ENCODE data around the gene CNNM4.

The CNNM4 gene
- 15.4 to 17.6 reads per million in 2 experiments for total RNA-seq

DNA sequence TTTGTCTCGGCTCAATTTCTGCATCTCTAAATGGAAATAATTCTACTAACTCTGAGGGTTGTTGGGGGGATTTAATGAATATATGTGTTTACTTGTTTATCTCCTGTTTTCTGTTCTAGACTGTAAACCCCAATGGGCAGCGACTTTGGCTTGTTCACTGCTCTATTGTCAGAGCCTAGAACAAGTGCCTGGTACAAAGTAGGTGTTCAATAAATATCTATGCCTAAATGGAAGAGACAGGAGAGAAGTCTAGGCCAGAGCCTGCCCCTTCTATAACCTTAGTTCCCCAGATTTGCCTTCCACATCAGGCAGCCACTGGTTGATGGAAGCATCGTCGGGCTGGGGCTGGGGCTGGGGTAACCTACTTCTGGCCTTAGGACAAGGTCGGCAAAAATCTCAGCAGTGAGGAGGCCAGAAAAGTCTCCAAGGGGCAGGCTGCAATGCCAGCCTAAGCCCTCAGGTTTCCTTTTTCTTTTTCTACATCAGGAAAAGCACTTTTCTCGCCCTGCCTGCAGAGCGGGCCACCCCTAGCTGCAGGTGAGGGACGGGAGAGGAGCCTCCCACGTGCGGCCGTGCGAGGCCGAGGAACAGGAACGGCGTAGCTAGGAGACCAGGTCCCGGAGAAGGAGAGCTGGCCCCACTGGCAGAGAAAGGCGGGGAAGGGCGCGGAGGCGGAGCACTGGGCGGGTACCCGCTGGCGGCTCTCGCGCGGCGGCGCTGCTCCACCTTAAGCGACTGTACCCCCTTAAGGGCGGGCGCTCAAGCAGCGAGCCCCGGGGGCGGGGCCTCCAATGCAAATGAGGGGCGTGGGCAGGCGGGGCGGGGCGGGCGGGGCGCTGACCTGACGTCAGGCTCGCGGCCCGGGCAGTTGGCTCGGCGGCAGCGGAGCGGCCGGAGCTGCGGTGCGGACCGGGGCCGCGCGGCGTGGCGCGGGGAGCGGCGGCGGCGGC, at the start of gene CNNM4:
Gene CNNM4, plus strand, starts transcription at position 867 of the 950 bp plus-strand sequence. CDS start 98 bp downstream, outside the sequence.
- peak; percentile 88 for DNase-seq (ENCODE audit: low read depth)

DNA sequence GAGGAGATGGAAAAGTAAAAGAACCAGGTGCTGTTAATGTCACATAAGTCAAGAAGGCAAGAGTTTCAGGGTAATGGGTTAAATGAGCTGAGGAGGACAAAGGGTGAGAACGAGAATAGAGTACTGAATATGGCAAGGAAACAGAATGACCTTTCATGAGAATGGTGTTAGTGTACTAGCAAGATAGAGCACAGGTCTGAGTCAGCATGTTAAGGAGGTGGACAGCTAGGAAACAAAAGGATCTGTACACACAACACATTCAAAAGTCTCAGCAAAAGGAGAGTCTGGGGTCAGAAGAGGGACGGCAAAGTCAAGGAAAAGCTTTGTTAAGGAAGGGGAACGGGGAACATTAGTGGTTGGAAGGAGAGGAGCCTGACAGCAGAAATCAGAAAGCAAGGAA, 49.7 kb upstream of the CNNM4 start:
- no peak for DNase-seq (ENCODE audit: low read depth)

DNA sequence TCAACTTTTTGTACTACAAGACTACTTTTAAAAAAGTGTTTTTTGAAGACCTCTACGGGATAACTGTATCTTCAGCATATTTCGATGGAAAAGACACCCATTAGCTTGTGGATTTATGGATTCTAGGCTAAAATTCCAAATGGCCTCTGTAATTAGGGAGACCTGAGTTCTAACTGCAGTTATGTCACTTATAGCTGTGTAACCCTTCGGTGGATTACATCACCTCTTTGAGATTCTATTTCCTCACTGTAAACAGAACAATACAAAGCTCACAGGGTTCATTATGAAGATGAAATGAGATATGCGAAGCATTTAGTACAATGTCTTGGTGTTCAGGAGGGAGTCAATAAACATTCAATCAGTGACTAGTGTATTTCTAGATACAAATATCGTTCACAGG, 45.0 kb upstream of the CNNM4 start:
- no peak for DNase-seq (ENCODE audit: low read depth)

DNA sequence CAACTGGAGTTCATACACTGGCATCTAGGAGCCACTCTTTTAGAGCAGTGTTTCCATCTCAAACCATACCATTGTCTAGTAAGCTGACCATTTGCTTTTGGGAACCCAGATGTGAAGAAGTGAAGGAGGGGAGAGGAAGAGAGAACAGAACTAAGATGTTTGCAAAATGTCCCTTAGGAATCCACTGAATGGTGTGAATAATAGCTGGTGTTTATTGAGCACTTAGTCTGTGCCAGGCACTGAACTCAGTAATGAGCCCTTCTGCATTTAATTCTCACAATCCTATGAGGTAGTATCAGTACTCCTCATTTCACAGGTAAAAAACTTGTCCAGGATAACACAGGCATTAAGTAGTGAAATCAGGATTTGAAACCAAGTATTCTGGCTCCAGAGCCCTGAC, 44.3 kb upstream of the CNNM4 start:
- no peak for DNase-seq (ENCODE audit: low read depth)

DNA sequence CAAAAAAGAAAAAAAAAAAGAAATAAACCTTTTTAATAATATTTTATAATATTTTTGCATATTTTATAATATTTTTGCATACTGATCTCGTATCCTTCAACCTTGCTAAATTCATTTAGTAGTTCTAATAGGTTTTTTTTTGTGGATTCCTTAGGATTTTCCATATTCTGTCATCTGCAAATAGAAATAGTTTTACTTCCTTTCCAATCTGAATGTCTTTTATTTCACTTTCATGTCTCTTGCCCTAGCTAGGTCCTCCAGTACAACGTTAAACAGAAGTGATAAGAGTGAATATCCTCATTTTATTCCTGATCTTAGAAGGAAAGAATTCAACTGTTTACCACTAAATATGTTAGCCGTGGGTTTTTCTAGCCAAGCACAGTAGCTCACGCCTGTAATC, 34.6 kb upstream of the CNNM4 start:
- DNase-seq (ENCODE audit: low read depth), result no peak

DNA sequence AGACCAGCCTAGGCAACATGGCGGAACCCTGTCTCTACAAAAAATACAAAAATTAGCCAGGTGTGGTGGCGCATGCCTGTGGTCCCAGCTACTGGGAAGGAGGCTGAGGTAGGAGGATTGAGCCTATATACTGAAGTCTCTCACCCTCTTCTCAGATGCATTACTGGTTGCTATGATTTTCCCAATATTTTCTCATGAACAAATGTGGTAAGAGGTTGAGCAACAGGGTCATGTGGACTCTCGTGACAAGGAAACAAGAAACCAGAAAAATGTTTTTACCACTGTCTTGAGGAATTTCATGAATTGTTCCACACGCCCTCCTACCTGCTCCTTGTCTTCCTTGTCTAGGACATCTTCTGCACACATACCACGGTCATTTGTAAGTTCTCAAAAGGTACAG, 33.3 kb upstream of the CNNM4 start:
- no peak for DNase-seq (ENCODE audit: low read depth)

DNA sequence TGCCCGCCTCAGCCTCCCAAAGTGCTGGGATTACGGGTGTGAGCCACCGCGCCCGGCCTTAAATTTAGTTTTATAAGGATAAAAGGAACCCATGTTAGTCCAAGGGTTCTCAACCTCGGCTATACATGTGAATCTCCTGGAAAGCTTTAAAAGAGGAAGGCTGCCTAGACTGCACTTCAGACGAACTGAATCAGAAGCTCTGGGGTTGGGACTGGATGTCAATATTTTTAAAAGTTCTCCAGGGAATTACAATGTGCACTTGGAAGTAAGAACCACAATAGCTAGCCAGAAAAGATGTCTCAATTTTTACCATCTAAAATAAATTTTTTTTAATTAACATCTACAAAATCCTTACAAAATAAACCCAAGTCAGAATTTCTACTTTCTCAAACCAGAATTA, 31.0 kb upstream of the CNNM4 start:
- no peak for DNase-seq (ENCODE audit: low read depth)

DNA sequence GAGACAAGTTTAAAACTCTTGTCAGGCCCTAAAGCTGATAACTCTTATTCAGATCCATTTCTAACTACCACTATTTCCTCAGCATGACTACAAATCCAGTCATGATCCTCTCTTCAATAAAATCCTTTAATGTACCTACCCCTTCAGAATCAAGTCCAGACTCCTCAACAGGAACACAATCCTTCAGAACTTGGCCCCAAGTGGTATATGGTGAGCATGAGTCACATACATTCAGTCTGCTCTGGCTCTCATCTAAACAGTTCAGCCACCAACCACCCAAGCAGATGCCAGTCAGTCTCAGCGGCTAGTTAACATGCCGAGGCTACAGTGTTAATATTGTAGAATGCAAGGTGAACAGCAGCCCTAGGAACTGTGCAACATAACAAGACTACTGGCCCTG, 30.5 kb upstream of the CNNM4 start:
- DNase-seq (ENCODE audit: low read depth), result no peak

DNA sequence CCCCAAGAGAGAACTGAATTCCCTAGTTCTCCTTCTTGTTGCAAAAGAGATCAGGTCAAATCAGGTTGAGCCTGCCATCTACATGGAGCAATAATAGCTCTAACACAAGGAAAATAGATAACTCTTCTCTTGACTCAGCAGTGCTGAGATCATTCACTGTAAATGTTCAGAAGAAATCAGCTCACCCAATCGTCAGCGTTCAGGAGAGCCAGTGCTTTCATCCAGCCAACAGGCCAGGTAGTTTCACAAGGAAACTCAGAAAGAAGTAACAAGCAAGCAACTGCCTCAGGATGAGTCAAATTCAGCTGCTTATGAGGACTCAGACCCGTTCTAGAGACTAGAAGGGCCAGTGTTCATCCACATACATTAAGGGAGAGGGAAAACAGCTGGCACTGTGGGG, 26.8 kb upstream of the CNNM4 start:
- DNase-seq (ENCODE audit: low read depth), result no peak

DNA sequence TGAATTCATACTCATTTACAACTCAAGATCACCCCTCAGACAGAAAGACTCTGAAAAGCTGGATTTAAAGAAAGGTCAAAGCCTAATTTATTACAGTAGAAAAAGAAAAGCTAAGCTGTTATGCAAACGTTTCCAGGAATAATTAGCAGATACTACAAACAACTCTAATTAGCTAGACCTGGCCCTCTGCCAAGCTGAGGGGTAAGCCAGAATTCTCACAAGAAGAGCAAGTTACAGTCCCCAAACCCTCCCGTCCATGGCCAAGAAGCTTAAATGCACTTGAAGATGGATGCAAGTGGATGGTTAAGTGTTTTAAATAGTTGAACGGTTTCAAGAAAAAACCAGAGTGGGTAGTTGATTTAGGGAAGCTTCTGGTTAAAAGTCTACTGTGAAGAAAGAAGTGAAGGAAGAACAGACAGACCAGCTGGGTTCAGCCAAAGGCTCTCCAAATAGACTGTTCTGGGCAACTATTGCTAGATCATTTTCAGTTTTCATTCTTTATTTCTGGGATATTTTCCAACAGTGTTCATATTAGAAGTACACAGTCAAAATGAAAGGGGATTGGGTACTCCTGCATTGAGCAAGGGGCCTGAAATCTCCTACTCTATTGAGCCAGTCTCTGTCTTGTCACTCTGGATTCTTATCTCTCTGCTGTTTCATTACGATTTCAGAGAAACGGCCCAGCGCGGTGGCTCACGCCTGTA, 25.7 kb upstream of the CNNM4 start:
- no peak for DNase-seq (ENCODE audit: low read depth)

DNA sequence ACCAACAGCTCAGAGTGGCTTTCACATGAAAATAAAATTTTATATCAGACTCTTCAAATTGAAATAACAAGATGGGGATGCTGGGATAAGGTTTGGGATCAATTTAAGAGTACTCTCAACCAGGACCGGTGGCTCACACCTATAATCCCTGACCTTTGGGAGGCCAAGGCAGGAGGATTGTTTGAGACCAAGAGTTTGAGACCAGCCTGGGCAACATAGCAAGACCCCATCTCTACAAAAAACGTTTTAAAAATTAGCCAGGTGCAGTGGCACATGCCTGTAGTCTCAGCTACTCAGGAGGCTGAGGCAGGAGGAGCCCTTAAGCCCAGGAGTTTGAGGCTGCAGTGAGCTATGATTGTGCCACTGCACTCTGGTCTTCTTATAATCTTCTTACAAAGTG, 23.5 kb upstream of the CNNM4 start:
- no peak for DNase-seq (ENCODE audit: low read depth)

DNA sequence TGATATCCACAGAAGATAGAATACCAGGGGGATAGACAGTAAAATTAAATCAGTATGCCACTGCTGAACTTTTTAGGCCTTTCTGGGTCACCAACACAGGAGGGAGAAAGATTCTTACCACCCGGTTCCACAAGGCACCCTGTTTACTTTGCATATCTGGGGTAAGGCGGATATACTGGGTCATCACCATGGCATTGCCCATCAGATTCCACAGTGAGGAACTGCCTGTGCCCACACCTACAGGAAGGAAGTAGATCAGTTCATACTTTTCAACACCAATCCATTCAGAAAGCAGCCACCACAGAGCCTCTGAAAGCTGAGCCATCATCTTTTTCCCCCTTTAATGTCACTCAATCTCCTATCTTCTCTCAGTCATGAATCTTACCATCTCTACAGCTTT, 22.9 kb upstream of the CNNM4 start:
- no peak for DNase-seq (ENCODE audit: low read depth)

DNA sequence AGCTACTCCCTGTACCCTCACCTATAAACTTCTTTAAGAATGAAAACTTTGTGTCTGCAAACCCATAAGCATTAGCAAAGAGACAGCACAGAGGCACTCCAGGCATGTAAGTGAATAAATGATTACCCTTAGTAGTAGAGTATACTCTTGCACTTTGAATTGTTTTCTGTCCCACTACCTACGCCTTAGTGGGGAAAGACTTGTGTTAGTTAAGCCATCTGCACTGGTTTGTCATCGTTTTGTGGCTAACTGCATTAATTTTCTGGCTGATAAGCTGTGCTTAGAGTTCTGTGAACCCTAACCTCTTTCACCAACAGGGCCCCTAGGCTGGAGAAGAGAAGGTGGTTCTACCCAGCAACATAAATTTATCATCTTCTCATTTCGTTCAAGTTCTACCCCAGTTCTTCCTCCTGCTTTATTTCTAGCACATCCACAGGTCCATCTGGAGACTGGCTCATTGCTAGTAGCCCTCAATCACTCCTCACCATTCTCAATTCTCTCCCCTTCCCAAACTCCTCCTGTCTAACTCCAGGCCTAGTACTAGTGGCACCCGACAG, 21.5 kb upstream of the CNNM4 start:
- DNase-seq (ENCODE audit: low read depth), result no peak

DNA sequence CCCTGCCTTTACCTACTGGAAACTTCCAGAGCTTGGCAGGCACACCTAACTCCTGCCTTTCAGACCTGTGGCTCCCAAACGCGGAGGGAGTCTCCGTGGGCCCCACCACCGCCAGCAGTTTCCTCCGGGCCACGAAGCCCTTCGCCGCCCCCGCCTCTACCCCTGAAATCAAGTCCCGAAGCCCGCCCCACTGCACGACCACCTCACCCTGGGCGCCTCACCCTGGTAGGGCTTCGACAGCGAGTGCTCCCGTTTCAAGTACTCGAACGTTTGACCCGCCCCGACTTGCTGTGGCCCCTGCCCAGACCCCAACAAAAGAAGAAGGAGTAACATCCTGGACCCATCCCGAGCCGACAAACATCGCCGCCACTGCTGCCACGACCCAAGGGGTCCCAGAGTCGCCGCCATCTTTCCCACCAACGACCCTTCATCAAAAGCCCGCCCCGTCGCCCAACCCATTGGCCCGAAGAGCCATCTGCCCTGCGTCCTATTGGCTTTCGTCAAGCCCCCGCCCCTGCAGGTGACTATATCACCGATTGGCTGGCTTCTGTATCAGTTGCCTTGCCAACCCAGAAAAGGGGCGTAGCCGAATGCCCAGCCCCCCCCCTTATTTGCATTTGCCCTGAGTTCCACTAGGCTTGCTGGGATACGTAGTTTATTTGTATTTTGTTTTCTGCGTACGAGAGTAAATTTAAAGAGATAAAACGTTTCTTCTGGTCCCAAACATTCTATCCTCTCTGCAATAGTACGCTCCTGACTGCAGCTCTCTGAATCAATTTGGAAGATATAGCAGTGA, 20.9 kb upstream of the CNNM4 start, which contains the start of gene LMAN2L:
Gene LMAN2L, minus strand, starts transcription at position 432 of the 796 bp plus-strand sequence. Its CDS starts 24 bp downstream, at position 408.
- peak; percentile 97 for DNase-seq (ENCODE audit: low read depth)

DNA sequence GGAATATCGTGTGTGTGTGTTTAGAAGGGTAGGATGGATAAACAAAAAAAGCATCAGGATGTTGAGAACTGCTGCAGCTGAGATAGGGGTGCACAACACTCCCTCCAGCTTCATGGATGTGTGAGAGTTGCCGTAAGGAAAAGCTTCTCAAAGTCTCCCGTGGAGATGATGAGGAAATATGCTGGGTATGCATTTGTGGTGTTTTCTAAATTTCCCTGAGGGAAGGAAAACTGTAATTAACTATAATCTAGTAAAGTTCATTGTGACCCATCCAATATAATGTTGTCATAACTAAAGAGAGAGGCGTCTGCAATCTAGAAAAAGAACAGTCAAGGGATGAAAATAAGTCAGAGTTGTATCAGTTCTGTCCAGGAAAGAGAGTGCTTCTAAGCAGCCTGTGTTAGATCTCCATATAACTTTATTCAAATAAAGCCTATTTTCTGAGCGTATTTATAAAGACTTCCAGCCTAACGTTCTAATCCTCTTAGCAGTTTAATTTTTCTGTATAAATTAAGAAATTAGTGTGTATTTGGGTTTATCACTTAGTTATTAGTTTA, 13.6 kb upstream of the CNNM4 start:
- DNase-seq (ENCODE audit: low read depth), result no peak

DNA sequence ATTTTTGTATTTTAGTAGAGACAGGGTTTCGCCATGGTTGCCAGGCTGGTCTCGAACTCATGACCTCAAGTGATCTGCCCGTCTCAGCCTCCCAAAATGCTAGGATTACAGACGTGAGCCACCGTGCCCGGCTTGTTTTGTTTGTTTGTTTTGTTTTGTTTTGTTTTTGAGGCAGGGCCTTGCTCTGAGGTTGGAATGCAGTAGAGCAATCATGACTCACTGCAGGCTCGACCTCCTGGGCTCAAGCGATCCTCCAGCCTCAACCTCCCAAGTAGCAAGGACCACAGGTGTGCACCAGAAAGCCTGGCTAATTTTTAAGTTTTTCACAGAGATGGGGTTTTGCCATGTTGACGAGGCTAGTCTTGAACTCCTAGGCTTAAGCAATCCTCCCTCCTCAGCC, 8.9 kb upstream of the CNNM4 start:
- DNase-seq (ENCODE audit: low read depth), result no peak

DNA sequence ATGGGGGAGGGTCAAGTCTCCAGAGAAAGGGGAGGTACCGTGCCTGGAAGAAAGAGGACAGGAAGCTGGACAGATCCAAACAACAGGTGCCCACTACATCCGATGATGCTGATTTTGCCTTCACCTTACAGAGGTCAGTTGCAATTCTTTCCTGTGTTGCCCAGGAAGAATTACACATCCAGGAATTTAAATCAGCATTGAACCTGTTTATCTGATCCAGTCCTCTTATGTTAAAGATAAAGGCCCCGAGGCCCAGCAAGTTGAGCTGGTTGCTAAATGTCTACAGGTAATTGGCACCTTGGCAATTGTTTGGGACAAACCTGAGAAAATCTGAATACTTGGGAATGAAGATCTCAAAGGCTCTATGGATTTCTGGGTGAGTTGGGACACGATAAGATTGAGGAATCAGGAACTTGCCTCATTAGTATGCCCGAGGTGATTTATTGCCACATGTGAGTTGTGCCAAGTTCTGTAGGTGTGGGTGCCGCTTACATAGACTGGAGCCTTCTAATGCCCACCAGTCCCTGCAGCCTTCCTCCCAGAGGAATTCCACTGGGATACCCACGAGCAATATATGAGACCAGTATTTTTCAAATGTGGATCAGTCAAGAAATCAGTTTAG, 6.9 kb upstream of the CNNM4 start:
- DNase-seq (ENCODE audit: low read depth), result no peak

DNA sequence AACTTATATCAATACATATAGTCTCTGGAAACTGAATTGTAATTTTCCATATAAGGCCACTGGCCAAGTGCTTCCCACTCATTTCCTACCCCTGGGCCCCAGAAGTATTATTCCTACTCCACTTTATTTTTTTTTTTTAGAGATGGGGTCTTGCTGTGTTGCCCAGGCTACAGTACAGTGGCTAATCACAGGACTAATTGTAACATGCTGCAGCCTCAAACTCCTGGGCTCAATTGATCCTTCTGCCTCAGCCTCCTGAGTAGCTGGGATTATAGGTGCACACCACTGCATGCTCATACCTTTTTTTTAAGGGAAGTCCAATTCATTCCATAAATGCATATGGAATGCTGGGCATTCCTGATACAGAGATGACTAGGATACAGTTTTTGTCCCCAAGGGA, 6.4 kb upstream of the CNNM4 start:
- DNase-seq (ENCODE audit: low read depth), result no peak

DNA sequence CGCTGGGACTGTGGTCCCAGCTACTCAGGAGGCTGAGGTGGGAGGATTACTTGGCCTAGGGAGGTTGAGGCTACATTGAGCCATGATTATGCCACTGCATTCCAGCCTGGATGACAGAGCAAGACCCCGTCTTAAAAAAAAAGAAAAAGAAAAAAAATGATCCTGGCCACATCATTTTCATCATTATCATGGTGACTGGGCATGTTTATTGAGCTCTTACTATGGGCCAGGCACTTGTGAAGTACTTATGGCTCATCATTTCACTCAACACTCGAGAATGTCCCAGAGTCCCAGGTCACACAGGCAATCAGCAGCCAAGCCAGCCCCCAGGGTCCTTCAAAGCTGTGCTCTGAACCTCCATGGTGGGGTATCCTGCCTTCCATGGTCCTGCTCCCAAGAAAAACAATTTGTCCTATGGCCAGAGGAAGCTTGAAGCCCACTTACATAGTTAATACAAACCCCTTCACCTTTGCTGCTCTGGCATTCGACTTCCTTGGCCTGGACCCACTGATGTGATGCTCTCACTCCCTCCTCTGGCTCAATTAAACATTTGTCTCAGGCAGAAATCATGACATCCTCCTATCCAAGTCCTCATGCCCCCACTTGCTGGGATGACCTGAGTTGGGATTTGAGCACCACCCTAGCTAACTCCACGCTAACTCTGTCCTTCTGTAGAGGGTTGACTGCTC, 3.8 kb upstream of the CNNM4 start:
- DNase-seq (ENCODE audit: low read depth), result no peak

DNA sequence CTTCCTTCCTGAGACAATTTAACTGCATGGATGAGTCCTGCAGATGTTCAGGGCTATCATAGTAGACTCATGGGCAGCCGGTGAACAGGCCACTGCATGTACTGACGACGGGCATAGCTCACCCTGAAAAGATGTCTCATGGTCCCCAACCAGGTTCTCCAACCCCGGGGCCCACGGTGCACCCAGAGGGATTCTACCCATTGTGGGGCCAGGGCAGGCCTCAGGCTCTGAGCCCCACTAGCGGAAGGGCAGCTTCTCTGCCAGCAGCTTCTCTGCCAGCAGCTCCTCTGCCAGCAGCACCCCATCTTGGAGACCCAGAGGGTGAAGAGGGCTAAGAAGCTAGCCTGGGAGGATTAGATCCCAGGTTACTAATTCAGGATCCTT, 3.2 kb upstream of the CNNM4 start:
- DNase-seq (ENCODE audit: low read depth), result no peak

DNA sequence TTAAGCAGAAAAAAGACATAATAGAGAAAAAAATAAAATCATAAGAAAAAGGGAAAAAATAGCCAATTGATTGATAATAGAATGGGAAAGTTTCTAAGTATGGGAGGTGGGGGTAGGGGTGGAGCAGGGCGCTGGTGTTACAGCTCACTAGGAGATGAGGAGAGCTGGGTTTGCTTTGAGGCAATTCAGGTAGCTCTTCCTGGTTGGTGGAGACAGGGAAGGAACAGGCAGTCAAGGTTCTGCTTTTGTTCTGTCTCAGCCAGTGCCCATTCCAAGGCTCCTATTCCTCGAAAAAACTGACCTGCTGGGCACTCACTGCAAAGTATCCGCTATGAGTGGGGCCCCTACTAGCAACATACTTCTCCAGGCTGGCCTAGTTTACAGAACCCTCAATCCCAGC, 1.7 kb upstream of the CNNM4 start:
- DNase-seq (ENCODE audit: low read depth), result no peak
